Lung (tissue), 12 donors: Measurements from ENCODE around the gene ATP13A1. TPM values are rescaled to one million over a fixed set of nuclear protein-coding genes. Genes with fewer than 3 reads are reported as not detected.

Experiments
- ATAC-seq: fragments of 200-7000 bp; cut with Tn5 transposase; one replicate; pipeline ENCODE4 v1.9.1; 2020; ENCODE audit warnings: moderate number of reproducible peaks; ENCODE audit not compliant: insufficient read depth, low FRiP score
- DNase-seq, 3 donors: peaks; one replicate each; pipeline ENCODE4 v3.0.0-alpha.2; 2013 to 2017
- H3K27ac ChIP-seq, 2 donors: one replicate each; pipeline ENCODE4 v1.5.1; 2013; ENCODE audit warnings: mild to moderate bottlenecking in 2 of 2, moderate library complexity in 2 of 2, control low read depth in 1 of 2, inconsistent platforms in 1 of 2, low read depth in 1 of 2, low read length in 1 of 2
- H3K27me3 ChIP-seq, 3 donors: one replicate each; pipeline ENCODE4 v1.5.1; 2013; ENCODE audit warnings: low read length in 2 of 3; ENCODE audit not compliant: control insufficient read depth in 3 of 3, insufficient read depth in 3 of 3
- H3K36me3 ChIP-seq, 4 donors: one replicate each; pipeline ENCODE4 v1.5.1; 2013; ENCODE audit warnings: low read length in 4 of 4, mild to moderate bottlenecking in 1 of 4, moderate library complexity in 1 of 4; ENCODE audit not compliant: control insufficient read depth in 4 of 4, insufficient read depth in 4 of 4
- H3K4me1 ChIP-seq, 5 donors: one replicate each; pipeline ENCODE4 v1.5.1; 2013; ENCODE audit warnings: low read length in 5 of 5, mild to moderate bottlenecking in 2 of 5, moderate library complexity in 1 of 5; ENCODE audit not compliant: control insufficient read depth in 5 of 5, insufficient read depth in 5 of 5
- H3K4me3 ChIP-seq: one replicate; pipeline ENCODE4 v1.5.1; 2013; ENCODE audit warnings: mild to moderate bottlenecking, control low read depth, moderate library complexity
- H3K9ac ChIP-seq, 2 donors: one replicate each; pipeline ENCODE4 v1.5.1; 2013; ENCODE audit warnings: low read length in 2 of 2, control low read depth in 1 of 2; ENCODE audit not compliant: insufficient read depth in 1 of 2
- H3K9me3 ChIP-seq, 4 donors: one replicate each; pipeline ENCODE4 v1.5.1; 2013; ENCODE audit warnings: low read length in 3 of 4, mild to moderate bottlenecking in 1 of 4, moderate library complexity in 1 of 4; ENCODE audit not compliant: control insufficient read depth in 4 of 4, insufficient read depth in 3 of 4
- WGBS, 2 donors: extraction: QIAGEN DNeasy Blood & Tissue Kit; methylation state at CpG; one replicate each; pipeline ENCODE4 v1.1.7; 2013; 5-methylcytosine and 5-hydroxymethylcytosine counted together
- polyA plus RNA-seq, 2 donors: library from polyadenylated mRNA; stranded (reverse); fragments of 200-250 nt; gene quantifications; one replicate each; pipeline ENCODE4 v1.2.1, GENCODE V29; 2013
- total RNA-seq, 2 donors: library from RNA; depleted of rRNA in 1 of 2; stranded (reverse); fragments of >200 nt in 1 of 2; gene quantifications; one replicate each; pipeline ENCODE4 v1.2.1, GENCODE V29; 2014 to 2021
- TF ChIP-seq, protein P1 (sequence below): IDR thresholded peaks from 2 replicates; pipeline ENCODE4 v1.5.1; 2012; ENCODE audit warnings: mild to moderate bottlenecking; ENCODE audit errors: control extremely low read depth, extremely low read depth
- donor health status: control.
- donor health status: control.
- donor health status: Bipolar disorder and iron deficiency.
- donor health status: healthy.
- donor health status: DM: yes; HTN: yes; CAD: no.

Gene ATP13A1
- total and polyA plus RNA-seq, 4 donors: 35.7 to 70.4 (median 41.6) TPM

DNA sequence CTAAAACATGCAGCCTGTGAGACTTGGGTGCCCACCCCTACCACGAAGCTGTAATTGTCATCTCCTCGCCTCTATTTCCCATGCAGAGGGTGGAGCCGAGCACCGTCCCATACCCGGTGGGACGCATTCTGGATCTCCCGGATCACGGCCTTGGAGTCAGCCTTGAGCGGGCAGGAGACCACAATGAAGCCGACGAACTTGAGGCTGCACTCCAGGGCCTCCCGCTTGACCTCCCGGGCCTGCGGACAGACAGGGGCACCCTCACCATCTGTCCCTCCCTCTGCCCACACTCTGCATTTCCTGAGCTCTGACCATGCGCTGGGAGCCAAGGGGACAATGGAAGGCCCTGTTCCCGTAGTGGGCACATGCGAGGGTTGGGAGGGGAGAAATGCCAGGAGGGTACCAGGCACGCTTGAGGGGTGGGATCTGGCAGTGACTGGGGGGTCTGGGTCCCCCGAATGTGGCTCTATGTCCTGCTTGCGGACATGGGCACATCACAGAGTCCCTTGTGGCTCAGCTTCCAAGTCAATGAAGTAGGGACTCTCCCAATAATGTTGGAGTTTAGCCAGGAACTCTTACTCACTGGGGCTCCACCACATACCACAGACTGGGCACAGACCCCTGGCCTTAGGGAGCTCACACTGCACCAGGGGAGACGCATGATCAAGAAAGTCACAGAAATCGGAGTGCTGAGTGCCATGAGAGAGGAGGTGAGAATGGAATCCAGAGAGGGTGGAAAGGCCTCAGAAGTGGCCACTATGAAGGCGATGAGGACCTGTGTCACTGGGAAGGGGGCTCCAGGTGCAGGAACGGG lies 10.8 kb downstream of the ATP13A1 start:
- no peak overlapping the region for H3K27ac ChIP-seq
- no peak for DNase-seq
- H3K36me3 ChIP-seq: peaks cover 15 to 84% (median 50%) of the 10 kb centered on the region in 4 donors
- WGBS, 2 donors: 94% methylated on average over 24 of the region's 24 CpGs
- TF ChIP-seq, protein P1, sequence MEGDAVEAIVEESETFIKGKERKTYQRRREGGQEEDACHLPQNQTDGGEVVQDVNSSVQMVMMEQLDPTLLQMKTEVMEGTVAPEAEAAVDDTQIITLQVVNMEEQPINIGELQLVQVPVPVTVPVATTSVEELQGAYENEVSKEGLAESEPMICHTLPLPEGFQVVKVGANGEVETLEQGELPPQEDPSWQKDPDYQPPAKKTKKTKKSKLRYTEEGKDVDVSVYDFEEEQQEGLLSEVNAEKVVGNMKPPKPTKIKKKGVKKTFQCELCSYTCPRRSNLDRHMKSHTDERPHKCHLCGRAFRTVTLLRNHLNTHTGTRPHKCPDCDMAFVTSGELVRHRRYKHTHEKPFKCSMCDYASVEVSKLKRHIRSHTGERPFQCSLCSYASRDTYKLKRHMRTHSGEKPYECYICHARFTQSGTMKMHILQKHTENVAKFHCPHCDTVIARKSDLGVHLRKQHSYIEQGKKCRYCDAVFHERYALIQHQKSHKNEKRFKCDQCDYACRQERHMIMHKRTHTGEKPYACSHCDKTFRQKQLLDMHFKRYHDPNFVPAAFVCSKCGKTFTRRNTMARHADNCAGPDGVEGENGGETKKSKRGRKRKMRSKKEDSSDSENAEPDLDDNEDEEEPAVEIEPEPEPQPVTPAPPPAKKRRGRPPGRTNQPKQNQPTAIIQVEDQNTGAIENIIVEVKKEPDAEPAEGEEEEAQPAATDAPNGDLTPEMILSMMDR: no peak
- H3K27me3 ChIP-seq: no peaks in the 10 kb centered on the region
- H3K9me3 ChIP-seq: no peaks in the 10 kb centered on the region
- no peaks in the 10 kb centered on the region for H3K4me1 ChIP-seq
- H3K4me3 ChIP-seq: no peak overlapping the region
- no peak for ATAC-seq
- H3K9ac ChIP-seq: no peak overlapping the region

DNA sequence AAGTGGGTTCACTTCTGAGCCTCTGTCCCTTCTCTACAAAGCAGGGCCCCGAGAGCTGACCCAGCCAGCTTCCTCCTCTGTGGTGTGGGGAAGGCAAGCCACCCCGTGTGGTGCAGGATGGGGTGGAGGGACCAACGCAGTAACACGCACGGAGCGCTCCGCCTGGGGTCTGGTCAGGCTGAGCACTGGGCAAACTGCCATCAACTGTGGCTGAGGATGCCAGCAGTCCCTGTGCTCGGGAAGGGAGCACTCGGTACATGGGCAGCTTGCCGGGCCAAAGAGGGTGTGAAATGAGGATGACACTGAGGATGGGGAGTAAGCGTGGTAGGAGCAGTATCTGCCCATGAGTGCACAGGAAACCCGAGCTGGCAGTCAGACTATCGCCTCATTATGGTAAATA lies 12.4 kb downstream of the ATP13A1 start:
- TF ChIP-seq, protein P1: no peak

DNA sequence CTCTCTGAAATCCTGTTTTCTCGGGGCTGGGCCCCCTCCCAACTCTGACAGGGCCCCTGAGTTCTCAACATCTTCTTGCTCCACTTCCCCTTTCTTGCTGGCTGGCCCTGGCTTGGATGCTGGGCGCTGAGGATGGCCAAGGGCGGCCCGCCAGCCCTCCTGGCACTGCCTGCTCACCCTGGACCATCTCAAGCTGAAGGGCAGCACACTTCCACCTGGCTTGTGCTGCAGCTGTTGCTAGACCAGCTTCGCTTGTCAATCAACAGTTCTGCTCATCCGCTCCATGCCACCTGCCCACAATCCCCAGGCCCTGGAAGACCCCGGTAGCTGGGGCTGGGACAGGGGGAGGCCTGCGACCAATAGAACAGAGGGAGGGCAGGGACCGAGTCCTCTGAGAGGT lies 13.1 kb downstream of the ATP13A1 start:
- H3K27me3 ChIP-seq: no peaks in the 10 kb centered on the region
- no peaks in the 10 kb centered on the region for H3K9me3 ChIP-seq
- 84 to 90% methylated on average over 9 of the region's 9 CpGs for WGBS, 2 donors
- H3K9ac ChIP-seq: no peak overlapping the region
- peaks cover 28 to 84% (median 41%) of the 10 kb centered on the region in 4 donors for H3K36me3 ChIP-seq
- H3K4me1 ChIP-seq: no peaks in the 10 kb centered on the region
- DNase-seq: no peak
- TF ChIP-seq, protein P1: no peak
- H3K4me3 ChIP-seq: no peak overlapping the region
- no peak for ATAC-seq
- H3K27ac ChIP-seq: no peak overlapping the region

More for the DNA sequence above, 12.4 kb downstream of the ATP13A1 start:
- no peak overlapping the region for H3K27ac ChIP-seq
- no peaks in the 10 kb centered on the region for H3K27me3 ChIP-seq
- H3K4me1 ChIP-seq: no peaks in the 10 kb centered on the region
- H3K9ac ChIP-seq: no peak overlapping the region
- no peaks in the 10 kb centered on the region for H3K9me3 ChIP-seq
- DNase-seq: peak in 1 of 3 donors; percentile 30
- peaks cover 26 to 84% (median 45%) of the 10 kb centered on the region in 4 donors for H3K36me3 ChIP-seq
- ATAC-seq: no peak
- H3K4me3 ChIP-seq: no peak overlapping the region
- WGBS, 2 donors: 40 to 70% methylated on average over 13 of the region's 13 CpGs
